Prostate gland (tissue), 2 donors: ENCODE data around the gene ANP32B.

Experiments used
- POLR2A ChIP-seq: fragments of 450-650 bp; IDR thresholded peaks from one replicate; pipeline ENCODE4 v1.6.1; 2016; ENCODE audit warnings: antibody characterized with exemption, mild to moderate bottlenecking
- POLR2AphosphoS5 ChIP-seq: sonication (generic); formaldehyde crosslinking; IDR thresholded peaks from one replicate; pipeline ENCODE4 v1.6.1; 2017; ENCODE audit warnings: antibody characterized with exemption
- TF ChIP-seq, protein P1 (sequence below), 4 experiments: fragments of 200-600 bp in 2 of 4; fragments of 450-650 bp in 2 of 4; sonication (generic) in 2 of 4; IDR thresholded peaks; 1 replicate in 3 of 4; 2 replicates in 1 of 4; pipeline ENCODE4 v1.5.1; 2016 to 2019; ENCODE audit warnings: antibody characterized with exemption in 4 of 4, mild to moderate bottlenecking in 2 of 4, moderate library complexity in 2 of 4

DNA sequence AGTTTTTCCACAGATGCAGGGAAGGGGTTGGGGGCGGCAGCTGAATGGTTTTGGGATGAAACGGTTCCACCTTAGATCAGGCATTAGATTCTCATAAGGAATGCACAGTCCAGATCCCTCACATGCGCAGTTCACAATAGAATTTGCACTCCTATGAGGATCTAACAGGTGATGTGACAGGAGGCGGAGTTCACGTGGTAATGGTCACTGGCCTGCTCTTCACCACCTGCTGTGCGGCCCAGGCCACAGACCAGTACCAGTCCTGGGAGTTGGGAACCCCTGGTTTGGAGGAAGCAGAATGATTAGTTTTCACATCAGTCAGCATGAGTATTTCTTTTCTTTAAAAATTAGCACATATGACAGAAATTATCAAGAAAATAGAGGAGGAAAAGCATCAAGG is 26.3 kb downstream of the ANP32B start:
- TF ChIP-seq POLR2AphosphoS5 (no peak), POLR2A (no peak)
- TF ChIP-seq, protein P1, sequence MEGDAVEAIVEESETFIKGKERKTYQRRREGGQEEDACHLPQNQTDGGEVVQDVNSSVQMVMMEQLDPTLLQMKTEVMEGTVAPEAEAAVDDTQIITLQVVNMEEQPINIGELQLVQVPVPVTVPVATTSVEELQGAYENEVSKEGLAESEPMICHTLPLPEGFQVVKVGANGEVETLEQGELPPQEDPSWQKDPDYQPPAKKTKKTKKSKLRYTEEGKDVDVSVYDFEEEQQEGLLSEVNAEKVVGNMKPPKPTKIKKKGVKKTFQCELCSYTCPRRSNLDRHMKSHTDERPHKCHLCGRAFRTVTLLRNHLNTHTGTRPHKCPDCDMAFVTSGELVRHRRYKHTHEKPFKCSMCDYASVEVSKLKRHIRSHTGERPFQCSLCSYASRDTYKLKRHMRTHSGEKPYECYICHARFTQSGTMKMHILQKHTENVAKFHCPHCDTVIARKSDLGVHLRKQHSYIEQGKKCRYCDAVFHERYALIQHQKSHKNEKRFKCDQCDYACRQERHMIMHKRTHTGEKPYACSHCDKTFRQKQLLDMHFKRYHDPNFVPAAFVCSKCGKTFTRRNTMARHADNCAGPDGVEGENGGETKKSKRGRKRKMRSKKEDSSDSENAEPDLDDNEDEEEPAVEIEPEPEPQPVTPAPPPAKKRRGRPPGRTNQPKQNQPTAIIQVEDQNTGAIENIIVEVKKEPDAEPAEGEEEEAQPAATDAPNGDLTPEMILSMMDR (IDR thresholded peaks at IDR 0.05) = no peak
